RWPE2 (cell line): ENCODE measurements around the gene USP36.

Experiments used
- ATAC-seq: fragments of 200-7000 bp; cut with Tn5 transposase; 3 replicates; pipeline ENCODE4 v1.9.1; 2021; ENCODE audit warnings: low read depth
- DNase-seq: peaks from one replicate; pipeline ENCODE4 v3.0.0-alpha.2; 2020; ENCODE audit warnings: low spot score
- H3K27ac ChIP-seq: fragments of 450-650 bp; 2 replicates; pipeline ENCODE4 v1.5.1; 2017; ENCODE audit warnings: mild to moderate bottlenecking; ENCODE audit not compliant: poor library complexity, severe bottlenecking
- H3K27me3 ChIP-seq: fragments of 250-450 bp; sonication (Bioruptor Pico); 2 replicates; pipeline ENCODE4 v1.5.1; 2021; ENCODE audit warnings: mild to moderate bottlenecking, moderate library complexity; ENCODE audit not compliant: insufficient read depth, poor library complexity, severe bottlenecking
- H3K36me3 ChIP-seq: fragments of 250-450 bp; sonication (Bioruptor Pico); 2 replicates; pipeline ENCODE4 v1.5.1; 2020; ENCODE audit warnings: low read depth, mild to moderate bottlenecking, moderate library complexity
- H3K4me1 ChIP-seq: fragments of 250-450 bp; sonication (Bioruptor Pico); 2 replicates; pipeline ENCODE4 v1.5.1; 2021; ENCODE audit warnings: mild to moderate bottlenecking, moderate library complexity; ENCODE audit not compliant: insufficient read depth, poor library complexity, severe bottlenecking
- H3K4me3 ChIP-seq: fragments of 250-450 bp; sonication (Bioruptor Pico); 2 replicates; pipeline ENCODE4 v1.5.1; 2021; ENCODE audit warnings: mild to moderate bottlenecking, moderate library complexity; ENCODE audit not compliant: severe bottlenecking
- H3K9me3 ChIP-seq: fragments of 250-450 bp; sonication (Bioruptor Pico); 2 replicates; pipeline ENCODE4 v1.5.1; 2021; ENCODE audit warnings: mild to moderate bottlenecking, moderate library complexity; ENCODE audit not compliant: severe bottlenecking
- TF ChIP-seq, protein P1 (sequence below): fragments of 450-650 bp; IDR thresholded peaks from one replicate; pipeline ENCODE4 v1.5.1; 2017; ENCODE audit warnings: mild to moderate bottlenecking, moderate library complexity; ENCODE audit not compliant: poor library complexity, severe bottlenecking

The USP36 gene

DNA sequence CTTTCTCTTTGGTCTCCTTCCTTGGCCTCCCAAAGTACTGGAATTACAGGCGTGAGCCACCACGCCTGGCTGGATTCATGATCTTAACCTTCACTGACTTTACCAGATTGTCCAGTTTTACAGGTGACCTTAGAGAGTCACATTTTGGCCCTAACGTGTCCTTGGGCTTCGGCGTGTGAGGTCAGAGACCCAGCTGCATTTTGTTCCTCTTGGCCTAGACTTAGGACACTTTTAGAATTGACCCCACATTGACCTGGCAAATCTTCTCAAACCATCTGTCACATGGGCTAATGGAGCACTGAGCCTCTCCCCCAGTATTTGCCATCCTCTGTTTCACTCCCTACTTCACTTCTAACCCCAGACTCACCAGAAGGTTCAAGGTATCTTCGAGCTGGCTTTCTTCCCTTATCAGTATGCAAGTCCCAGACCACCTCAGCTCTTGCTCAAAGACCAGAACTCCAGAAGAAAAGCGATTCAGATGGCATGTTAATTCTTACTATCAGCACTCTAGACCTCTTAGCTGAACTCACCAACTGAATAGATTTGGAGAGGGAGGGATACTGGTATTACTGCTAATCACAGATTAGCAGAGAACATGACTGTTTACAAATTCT lies 56.8 kb downstream of the USP36 start:
- DNase-seq (no peak), ATAC-seq (no peak)
- no peak overlapping the region for H3K4me3 ChIP-seq
- no peaks in the 10 kb centered on the region for H3K27me3 ChIP-seq
- TF ChIP-seq, protein P1, sequence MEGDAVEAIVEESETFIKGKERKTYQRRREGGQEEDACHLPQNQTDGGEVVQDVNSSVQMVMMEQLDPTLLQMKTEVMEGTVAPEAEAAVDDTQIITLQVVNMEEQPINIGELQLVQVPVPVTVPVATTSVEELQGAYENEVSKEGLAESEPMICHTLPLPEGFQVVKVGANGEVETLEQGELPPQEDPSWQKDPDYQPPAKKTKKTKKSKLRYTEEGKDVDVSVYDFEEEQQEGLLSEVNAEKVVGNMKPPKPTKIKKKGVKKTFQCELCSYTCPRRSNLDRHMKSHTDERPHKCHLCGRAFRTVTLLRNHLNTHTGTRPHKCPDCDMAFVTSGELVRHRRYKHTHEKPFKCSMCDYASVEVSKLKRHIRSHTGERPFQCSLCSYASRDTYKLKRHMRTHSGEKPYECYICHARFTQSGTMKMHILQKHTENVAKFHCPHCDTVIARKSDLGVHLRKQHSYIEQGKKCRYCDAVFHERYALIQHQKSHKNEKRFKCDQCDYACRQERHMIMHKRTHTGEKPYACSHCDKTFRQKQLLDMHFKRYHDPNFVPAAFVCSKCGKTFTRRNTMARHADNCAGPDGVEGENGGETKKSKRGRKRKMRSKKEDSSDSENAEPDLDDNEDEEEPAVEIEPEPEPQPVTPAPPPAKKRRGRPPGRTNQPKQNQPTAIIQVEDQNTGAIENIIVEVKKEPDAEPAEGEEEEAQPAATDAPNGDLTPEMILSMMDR: no peak
- H3K36me3 ChIP-seq: no peaks in the 10 kb centered on the region
- peaks cover 10% of the 10 kb centered on the region for H3K4me1 ChIP-seq
- no peak overlapping the region for H3K27ac ChIP-seq
- H3K9me3 ChIP-seq: no peaks in the 10 kb centered on the region

DNA sequence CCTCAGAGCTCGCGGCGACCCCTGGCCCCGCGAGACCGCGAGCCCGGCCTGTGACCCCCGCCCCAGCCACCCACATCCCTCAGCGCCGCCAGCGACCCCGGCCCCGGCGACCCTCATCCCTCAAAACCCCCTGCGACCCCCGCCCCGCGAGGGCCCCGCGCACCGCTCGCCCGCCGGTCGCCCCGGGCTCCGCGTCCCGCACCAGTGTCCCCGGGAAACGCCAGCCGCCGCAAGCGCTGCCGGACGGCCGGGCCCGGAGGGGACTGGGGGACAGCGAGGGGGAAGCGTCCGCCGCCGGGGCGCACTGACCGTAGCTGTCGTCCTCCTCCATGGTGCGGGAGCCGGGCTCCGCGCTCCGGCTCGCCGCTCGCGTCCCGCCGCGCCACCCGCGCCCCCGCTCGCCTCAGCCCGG lies 58.7 kb downstream of the USP36 start, which contains the start of gene CYTH1:
Gene CYTH1, minus strand, starts transcription at position 381 of the 412 bp plus-strand sequence. Its CDS starts 50 bp downstream, at position 331.
- H3K27ac ChIP-seq: peak within 1 kb of the TSS; percentile 55
- TF ChIP-seq, protein P1: no peak
- ATAC-seq (no peak; the same call in 1 of the 3 replicates), DNase-seq (no peak)
- no peaks in the 10 kb centered on the region for H3K27me3 ChIP-seq
- H3K4me1 ChIP-seq: peaks cover 10% of the 10 kb centered on the region
- peak within 1 kb of the TSS; percentile 95 for H3K4me3 ChIP-seq
- H3K36me3 ChIP-seq: no peaks in the 10 kb centered on the region
- H3K9me3 ChIP-seq: no peaks in the 10 kb centered on the region

DNA sequence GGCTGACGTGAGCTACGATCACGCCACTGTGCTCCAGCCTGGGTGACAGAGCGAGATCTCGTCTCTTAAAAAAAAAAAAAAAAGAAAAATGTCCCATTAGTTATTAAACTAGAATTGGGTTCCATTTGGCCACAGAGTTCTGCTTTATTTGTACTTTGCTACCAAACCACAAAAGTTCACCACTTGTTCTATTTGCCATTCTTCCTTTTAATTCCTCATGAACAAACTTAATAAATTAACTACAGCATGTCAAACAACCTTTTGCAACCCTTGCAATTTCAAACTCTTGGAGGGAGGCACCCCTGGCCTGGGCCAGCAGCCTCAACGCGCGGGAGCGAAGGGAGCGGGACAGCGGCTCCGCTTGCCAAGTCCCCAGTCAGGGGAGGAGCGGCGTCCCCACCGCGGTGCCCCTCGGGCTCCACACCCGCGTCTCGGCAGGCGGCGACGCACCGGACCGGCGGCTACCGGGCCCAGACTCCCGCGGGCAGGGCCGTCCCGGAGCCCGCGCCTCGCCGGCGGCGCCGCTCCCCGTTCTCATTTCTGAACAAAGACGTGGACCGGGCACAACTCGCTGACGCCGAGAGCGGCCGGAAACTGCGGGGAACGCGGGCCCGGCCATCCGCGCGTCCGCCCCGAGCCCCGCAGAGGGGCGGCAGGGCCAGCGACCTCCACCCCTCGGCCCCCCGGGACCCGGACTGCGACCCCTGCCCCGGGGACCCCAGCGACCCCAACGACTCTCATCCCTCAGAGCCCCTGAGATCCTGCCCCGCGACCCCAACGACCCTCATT lies 59.3 kb downstream of the USP36 start:
- no peaks in the 10 kb centered on the region for H3K27me3 ChIP-seq
- ATAC-seq (peak; percentile 30), DNase-seq (no peak)
- H3K4me1 ChIP-seq: peaks cover 10% of the 10 kb centered on the region
- peak overlapping the region; percentile 95 for H3K4me3 ChIP-seq
- peak overlapping the region; percentile 55 for H3K27ac ChIP-seq
- TF ChIP-seq, protein P1: no peak
- no peaks in the 10 kb centered on the region for H3K36me3 ChIP-seq
- no peaks in the 10 kb centered on the region for H3K9me3 ChIP-seq

DNA sequence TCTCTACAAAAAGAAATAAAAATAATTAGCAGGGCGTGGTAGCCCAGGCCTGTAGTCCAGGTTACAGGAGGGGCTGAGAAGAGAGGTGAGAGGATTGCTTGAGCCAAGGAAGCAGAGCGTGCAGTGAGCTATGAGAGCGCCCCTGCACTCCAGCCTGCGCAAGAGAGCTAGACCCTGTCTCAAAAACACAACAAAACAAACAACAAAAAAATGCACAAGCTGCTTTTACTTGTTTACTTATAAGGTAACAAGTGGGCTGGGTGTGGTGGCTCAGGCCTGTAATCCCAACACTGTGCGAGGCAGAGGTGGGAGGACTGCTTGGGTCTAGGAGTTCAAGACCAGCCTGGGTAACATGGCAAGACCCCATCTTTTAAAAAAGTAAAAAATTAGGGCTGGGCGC lies 60.3 kb downstream of the USP36 start:
- ATAC-seq: no peak
- no peak overlapping the region for H3K4me3 ChIP-seq

More for the DNA sequence above, 60.3 kb downstream of the USP36 start:
- H3K27ac ChIP-seq: peak overlapping the region; percentile 55
- H3K9me3 ChIP-seq: no peaks in the 10 kb centered on the region
- peaks cover 12% of the 10 kb centered on the region for H3K4me1 ChIP-seq
- TF ChIP-seq, protein P1: no peak
- no peak for DNase-seq
- H3K36me3 ChIP-seq: no peaks in the 10 kb centered on the region
- no peaks in the 10 kb centered on the region for H3K27me3 ChIP-seq
